Left forelimb (tissue), 1 donor: ENCODE results near the gene HDHD2.

Experiments used
- DNase-seq: peaks from one replicate; pipeline ENCODE4 v3.0.0-alpha.2; 2018; ENCODE audit warnings: low spot score

HDHD2 gene

DNA sequence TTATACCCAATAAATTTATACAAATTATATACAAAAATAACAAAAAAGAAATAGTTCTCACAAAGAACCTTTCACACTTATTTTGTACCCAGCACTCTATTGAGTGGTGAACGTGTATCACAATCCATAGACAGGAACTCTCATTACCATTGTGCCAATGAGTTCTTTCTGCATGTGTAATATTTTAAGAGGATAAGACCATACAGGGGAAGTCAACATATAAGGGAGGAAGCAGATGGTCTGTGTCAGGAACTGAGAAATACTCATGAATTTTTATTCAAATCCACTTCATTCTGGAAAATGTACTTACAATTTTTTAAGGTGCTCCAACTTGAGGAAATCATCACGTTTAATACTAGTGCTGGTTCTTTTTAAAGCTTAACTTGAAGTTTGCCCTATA, 87.8 kb downstream of the HDHD2 start:
- DNase-seq, result no peak
